Trophoblast cell (in vitro differentiated cells and primary cell): ENCODE data around the gene XXYLT1.

Source experiments
- DNase-seq, 2 donors: peaks; one replicate each; pipeline ENCODE4 v3.0.0-alpha.2; 2016
- H2AFZ ChIP-seq: 2 replicates; pipeline ENCODE4 v1.6.1; 2013; ENCODE audit warnings: low read length, moderate library complexity, mild to moderate bottlenecking; ENCODE audit not compliant: insufficient read depth, poor library complexity
- H2AK5ac ChIP-seq: 2 replicates; pipeline ENCODE4 v1.6.1; 2013; ENCODE audit warnings: mild to moderate bottlenecking, low read length
- H2BK120ac ChIP-seq: 2 replicates; pipeline ENCODE4 v1.6.1; 2013; ENCODE audit warnings: low read length, mild to moderate bottlenecking, moderate library complexity; ENCODE audit not compliant: insufficient read depth, poor library complexity
- H2BK12ac ChIP-seq: 2 replicates; pipeline ENCODE4 v1.6.1; 2013; ENCODE audit warnings: mild to moderate bottlenecking, low read length, moderate library complexity
- H2BK5ac ChIP-seq: 2 replicates; pipeline ENCODE4 v1.6.1; 2013; ENCODE audit warnings: low read length, low read depth, moderate library complexity, mild to moderate bottlenecking; ENCODE audit not compliant: poor library complexity
- H3K14ac ChIP-seq: 2 replicates; pipeline ENCODE4 v1.6.1; 2013; ENCODE audit warnings: mild to moderate bottlenecking, low read length
- H3K18ac ChIP-seq: 2 replicates; pipeline ENCODE4 v1.6.1; 2013; ENCODE audit warnings: mild to moderate bottlenecking, low read length
- H3K23ac ChIP-seq: 2 replicates; pipeline ENCODE4 v1.6.1; 2013; ENCODE audit warnings: low read length
- H3K27ac ChIP-seq: 2 replicates; pipeline ENCODE4 v1.5.1; 2013; ENCODE audit warnings: low read depth, mild to moderate bottlenecking, inconsistent platforms, low read length, moderate library complexity
- H3K27me3 ChIP-seq: 2 replicates; pipeline ENCODE4 v1.6.1; 2013; ENCODE audit warnings: inconsistent platforms, mild to moderate bottlenecking, low read length, moderate library complexity; ENCODE audit not compliant: insufficient read depth
- H3K36me3 ChIP-seq, 2 experiments: 1 replicate in 1 of 2; 2 replicates in 1 of 2; pipeline ENCODE4 v1.6.1; 2013; ENCODE audit warnings: low read length in 2 of 2, mild to moderate bottlenecking in 2 of 2, moderate library complexity in 1 of 2; ENCODE audit not compliant: insufficient read depth in 2 of 2, control insufficient read depth in 1 of 2
- H3K4ac ChIP-seq: 2 replicates; pipeline ENCODE4 v1.6.1; 2013; ENCODE audit warnings: low read depth, mild to moderate bottlenecking, low read length, moderate library complexity
- H3K4me1 ChIP-seq, 2 experiments: 1 replicate in 1 of 2; 2 replicates in 1 of 2; pipeline ENCODE4 v1.6.1; 2013; ENCODE audit warnings: low read length in 2 of 2, mild to moderate bottlenecking in 2 of 2, moderate library complexity in 1 of 2; ENCODE audit not compliant: insufficient read depth in 2 of 2, control insufficient read depth in 1 of 2
- H3K4me2 ChIP-seq: 2 replicates; pipeline ENCODE4 v1.6.1; 2013; ENCODE audit warnings: inconsistent platforms, mild to moderate bottlenecking, low read length, moderate library complexity
- H3K4me3 ChIP-seq: 2 replicates; pipeline ENCODE4 v1.5.1; 2013; ENCODE audit warnings: mild to moderate bottlenecking, low read depth, low read length, inconsistent platforms
- H3K79me1 ChIP-seq: one replicate; pipeline ENCODE4 v1.6.1; 2013; ENCODE audit warnings: low read length
- H3K79me2 ChIP-seq: 2 replicates; pipeline ENCODE4 v1.6.1; 2013; ENCODE audit warnings: low read length, mild to moderate bottlenecking; ENCODE audit not compliant: control insufficient read depth, insufficient read depth, poor library complexity
- H3K9ac ChIP-seq: 2 replicates; pipeline ENCODE4 v1.6.1; 2013; ENCODE audit warnings: mild to moderate bottlenecking, low read length
- H3K9me3 ChIP-seq: 2 replicates; pipeline ENCODE4 v1.6.1; 2013; ENCODE audit warnings: low read depth, mild to moderate bottlenecking, control low read depth, inconsistent platforms, low read length; ENCODE audit not compliant: insufficient read depth
- H4K12ac ChIP-seq: 2 replicates; pipeline ENCODE4 v1.6.1; 2013; ENCODE audit warnings: low read depth, mild to moderate bottlenecking, low read length, moderate library complexity
- H4K8ac ChIP-seq: 2 replicates; pipeline ENCODE4 v1.6.1; 2013; ENCODE audit warnings: low read depth, mild to moderate bottlenecking, low read length, moderate library complexity
- H4K91ac ChIP-seq: one replicate; pipeline ENCODE4 v1.6.1; 2013; ENCODE audit warnings: low read depth, mild to moderate bottlenecking, low read length, moderate library complexity
- WGBS: extraction: QIAGEN DNeasy Blood & Tissue Kit; methylation state at CpG from one replicate; pipeline ENCODE4 v1.1.7; 2013; ENCODE audit warnings: missing lambda C conversion rate; ENCODE audit not compliant: insufficient read length, insufficient coverage; ENCODE audit errors: extremely low coverage; 5-methylcytosine and 5-hydroxymethylcytosine counted together

XXYLT1 gene

DNA sequence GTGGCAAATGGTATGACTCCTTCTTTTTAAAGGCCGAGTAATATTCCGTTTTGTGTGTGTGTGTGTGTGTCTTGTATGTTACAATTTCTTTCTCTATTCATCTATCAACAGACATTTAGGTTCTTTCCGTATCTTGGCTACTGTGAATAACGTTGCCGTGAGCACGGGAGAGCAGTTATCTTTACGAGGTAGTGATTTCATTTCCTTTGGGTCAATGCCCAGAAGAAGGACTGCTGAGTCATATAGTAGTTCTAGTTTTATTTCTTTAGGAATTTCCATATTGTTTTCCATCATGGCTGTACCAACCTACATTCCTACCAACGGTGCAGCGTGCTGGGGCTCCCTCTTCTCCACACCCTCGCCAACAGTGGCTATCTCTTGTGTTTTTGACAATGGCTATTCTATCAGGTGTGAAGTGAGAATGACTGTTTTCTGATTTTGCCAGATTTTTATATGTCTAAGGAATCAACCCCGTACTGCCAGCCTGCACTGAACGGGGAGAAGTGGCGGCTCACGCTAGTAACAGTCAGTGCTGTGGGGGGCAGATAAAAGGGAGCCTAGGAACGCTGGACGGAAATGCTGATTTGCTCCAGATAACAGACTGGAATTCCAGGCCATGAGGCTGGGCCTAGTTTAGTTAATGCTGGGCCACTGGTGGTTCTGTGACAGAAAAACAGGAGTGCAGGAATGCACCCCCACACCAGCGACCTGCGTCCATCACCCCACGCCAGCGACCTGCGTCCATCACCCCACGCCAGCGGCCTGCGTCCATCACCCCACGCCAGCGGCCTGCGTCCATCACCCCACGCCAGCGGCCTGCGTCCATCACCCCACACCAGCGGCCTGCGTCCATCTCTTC lies 168.1 kb downstream of the XXYLT1 start:
- H2AFZ ChIP-seq = no peak overlapping the region
- H3K4me1 ChIP-seq = peaks cover 10 to 11% of the 10 kb centered on the region in 2 experiments
- peak overlapping the region; percentile 13 for H2BK5ac ChIP-seq
- no peaks in the 10 kb centered on the region for H3K79me2 ChIP-seq
- H3K9ac ChIP-seq = no peak overlapping the region
- H2BK120ac ChIP-seq = no peak overlapping the region
- H3K79me1 ChIP-seq = peaks cover 3% of the 10 kb centered on the region
- H3K14ac ChIP-seq = no peak overlapping the region
- H4K8ac ChIP-seq = peak overlapping the region; percentile 51
- H3K9me3 ChIP-seq = no peaks in the 10 kb centered on the region
- H3K4ac ChIP-seq = no peak overlapping the region
- no peak overlapping the region for H3K4me3 ChIP-seq
- no peak overlapping the region for H3K4me2 ChIP-seq
- DNase-seq = peak in 1 of 2 donors; percentile 24
- H3K36me3 ChIP-seq = no peaks in the 10 kb centered on the region
- H2BK12ac ChIP-seq = no peak overlapping the region
- H3K27ac ChIP-seq = no peak overlapping the region
- peak overlapping the region; percentile 48 for H4K91ac ChIP-seq
- no peak overlapping the region for H4K12ac ChIP-seq
- H3K23ac ChIP-seq = no peak overlapping the region
- H3K18ac ChIP-seq = peak overlapping the region; percentile 33
- no peaks in the 10 kb centered on the region for H3K27me3 ChIP-seq
- no CpG with 5 or more reads among the region's 32 CpGs for WGBS
- H2AK5ac ChIP-seq = peak overlapping the region; percentile 69

DNA sequence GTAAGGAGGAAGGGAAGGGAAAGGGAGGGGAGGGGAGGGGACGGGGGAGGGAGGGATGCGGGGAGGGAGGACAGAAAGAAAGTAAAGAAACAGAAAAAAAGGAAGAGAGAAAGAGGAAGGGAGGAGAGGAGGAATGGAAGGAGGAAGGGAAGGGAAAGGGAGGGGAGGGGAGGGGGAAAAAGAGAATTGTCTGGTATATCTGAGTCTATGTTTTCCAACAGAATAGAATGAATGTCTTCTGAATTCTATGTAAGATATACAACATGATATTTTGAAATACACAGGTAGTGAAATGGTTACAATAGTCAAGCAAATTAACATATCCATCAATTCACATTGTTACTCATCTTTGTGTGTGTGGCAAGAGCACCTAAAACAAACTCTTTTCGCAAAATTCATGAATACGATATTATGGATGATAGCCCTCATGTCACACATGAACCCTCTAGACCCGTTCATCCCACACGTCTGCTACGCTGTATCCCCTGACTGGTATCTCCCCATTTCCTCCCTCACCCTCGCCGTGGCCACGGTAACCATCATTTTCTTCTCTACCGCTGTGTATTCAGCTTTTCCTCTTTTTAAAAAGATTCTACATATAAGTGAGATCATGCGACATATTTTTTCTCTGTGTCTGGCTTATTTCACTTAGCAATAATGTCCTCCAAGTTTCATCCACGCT lies 168.9 kb downstream of the XXYLT1 start:
- Histone ChIP-seq H3K9ac (no peak overlapping the region), H3K4me1 (peaks cover 10 to 11% of the 10 kb centered on the region in 2 experiments), H3K9me3 (no peaks in the 10 kb centered on the region), H2BK120ac (no peak overlapping the region), H4K12ac (no peak overlapping the region), H3K14ac (no peak overlapping the region), H3K79me2 (no peaks in the 10 kb centered on the region), H3K23ac (no peak overlapping the region), H2AFZ (no peak overlapping the region), H3K4me3 (no peak overlapping the region), H2BK5ac (no peak overlapping the region), H3K79me1 (peaks cover 3% of the 10 kb centered on the region), H3K4me2 (no peak overlapping the region), H4K8ac (no peak overlapping the region), H2BK12ac (peak overlapping the region; percentile 35), H4K91ac (no peak overlapping the region), H2AK5ac (no peak overlapping the region), H3K36me3 (no peaks in the 10 kb centered on the region), H3K4ac (no peak overlapping the region), H3K18ac (no peak overlapping the region), H3K27me3 (no peaks in the 10 kb centered on the region), H3K27ac (no peak overlapping the region)
- no peak for DNase-seq
- WGBS = no CpG with 5 or more reads among the region's 13 CpGs

DNA sequence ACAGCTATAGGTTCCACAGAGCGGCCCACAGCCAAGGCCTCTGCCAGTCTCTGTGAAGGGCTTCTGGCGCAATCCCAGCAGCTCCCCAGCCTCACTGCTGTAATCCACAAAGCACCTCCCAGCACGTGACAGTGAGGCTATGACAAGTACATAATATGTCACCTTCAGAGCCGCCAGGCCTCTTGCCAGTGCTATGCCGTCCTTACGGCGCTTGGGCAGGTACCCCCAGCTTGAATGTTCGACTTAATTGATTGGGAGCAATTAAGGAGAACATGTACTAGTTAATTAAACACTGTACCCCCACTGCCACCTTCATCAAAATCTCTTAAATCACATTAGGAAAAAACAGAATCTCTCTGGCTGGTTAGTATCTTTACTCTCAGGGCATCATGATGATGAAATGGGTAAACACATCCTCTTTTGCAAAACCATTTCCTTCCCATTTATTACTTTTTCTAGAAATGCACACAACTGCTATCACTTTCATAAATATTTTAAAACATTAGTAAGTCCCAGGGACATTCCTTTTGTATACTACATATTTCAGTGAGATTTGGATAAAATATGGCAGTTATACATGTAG lies 169.9 kb downstream of the XXYLT1 start:
- WGBS = no CpG with 5 or more reads among the region's 8 CpGs
- no peak overlapping the region for H2BK12ac ChIP-seq
- H3K18ac ChIP-seq = no peak overlapping the region
- H2AK5ac ChIP-seq = no peak overlapping the region
- H3K79me2 ChIP-seq = no peaks in the 10 kb centered on the region
- no peak overlapping the region for H3K4me2 ChIP-seq
- H2AFZ ChIP-seq = no peak overlapping the region
- H3K36me3 ChIP-seq = no peaks in the 10 kb centered on the region
- H3K79me1 ChIP-seq = peaks cover 3% of the 10 kb centered on the region
- no peak overlapping the region for H2BK5ac ChIP-seq
- H4K12ac ChIP-seq = no peak overlapping the region
- peaks cover 9 to 10% of the 10 kb centered on the region in 2 experiments for H3K4me1 ChIP-seq
- H3K27ac ChIP-seq = no peak overlapping the region
- no peaks in the 10 kb centered on the region for H3K27me3 ChIP-seq
- no peak overlapping the region for H3K4ac ChIP-seq
- peak; percentile 21 to 32 for DNase-seq
- H3K14ac ChIP-seq = no peak overlapping the region
- no peak overlapping the region for H4K91ac ChIP-seq
- no peak overlapping the region for H4K8ac ChIP-seq
- no peaks in the 10 kb centered on the region for H3K9me3 ChIP-seq
- H3K23ac ChIP-seq = no peak overlapping the region
- H3K4me3 ChIP-seq = no peak overlapping the region
- H2BK120ac ChIP-seq = no peak overlapping the region
- no peak overlapping the region for H3K9ac ChIP-seq

DNA sequence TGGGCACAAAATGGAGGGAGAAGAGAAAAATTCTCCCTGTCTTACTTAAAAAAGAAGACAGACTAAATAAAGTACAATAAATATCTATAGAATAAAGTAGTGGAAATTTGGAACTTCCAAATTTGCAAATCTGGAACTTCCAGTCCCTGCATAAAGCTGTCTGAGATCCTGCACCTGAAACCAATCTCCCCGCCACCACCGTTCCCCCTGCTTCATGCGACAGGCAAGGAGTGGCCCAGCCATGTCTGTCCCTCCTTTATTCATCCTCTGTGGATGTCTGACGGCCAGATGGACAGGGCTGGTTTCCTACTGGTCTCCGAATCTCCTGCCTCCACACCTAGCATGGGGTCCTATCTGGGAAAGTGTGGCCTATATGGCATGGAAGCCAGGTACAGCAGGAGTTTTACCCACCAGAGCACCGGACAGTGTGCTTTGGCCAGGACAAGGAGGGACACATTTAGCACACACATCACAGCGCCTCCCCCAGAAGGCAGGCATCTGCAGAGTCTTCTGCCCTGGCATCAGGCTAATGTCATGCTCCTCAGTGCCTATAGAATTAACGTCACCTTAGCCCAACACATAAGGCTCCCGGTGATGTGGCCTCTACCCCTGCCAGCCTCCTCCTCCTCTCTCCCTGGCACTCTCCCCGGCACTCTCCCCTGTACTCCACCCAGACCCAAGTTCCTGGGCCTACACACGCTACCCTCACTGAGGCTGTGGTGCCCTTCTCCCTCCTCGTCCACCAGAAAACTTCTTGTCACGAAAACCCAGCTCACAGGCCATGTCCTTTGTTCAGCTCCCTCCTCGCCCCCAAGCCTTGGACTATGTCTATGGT lies 170.8 kb downstream of the XXYLT1 start:
- H3K9me3 ChIP-seq = peaks cover 2% of the 10 kb centered on the region
- H2BK5ac ChIP-seq = no peak overlapping the region
- no peak overlapping the region for H2BK120ac ChIP-seq
- no peak overlapping the region for H4K8ac ChIP-seq
- H2AFZ ChIP-seq = no peak overlapping the region
- peaks cover 8% of the 10 kb centered on the region in 2 experiments for H3K4me1 ChIP-seq
- no peaks in the 10 kb centered on the region for H3K27me3 ChIP-seq
- H3K79me2 ChIP-seq = no peaks in the 10 kb centered on the region
- no peak overlapping the region for H3K9ac ChIP-seq
- no peak overlapping the region for H4K12ac ChIP-seq
- H3K27ac ChIP-seq = no peak overlapping the region
- H3K4me2 ChIP-seq = no peak overlapping the region
- H3K79me1 ChIP-seq = peaks cover 3% of the 10 kb centered on the region
- H4K91ac ChIP-seq = no peak overlapping the region
- H2BK12ac ChIP-seq = no peak overlapping the region
- no peak overlapping the region for H3K14ac ChIP-seq
- H3K4me3 ChIP-seq = no peak overlapping the region
- DNase-seq = no peak
- no peaks in the 10 kb centered on the region for H3K36me3 ChIP-seq
- H3K18ac ChIP-seq = no peak overlapping the region
- H2AK5ac ChIP-seq = peak overlapping the region; percentile 6
- no CpG with 5 or more reads among the region's 14 CpGs for WGBS
- H3K4ac ChIP-seq = no peak overlapping the region
- no peak overlapping the region for H3K23ac ChIP-seq
